Prostate gland (tissue), 2 donors: ENCODE results near the gene LSM12. TPM values are rescaled to one million over a fixed set of nuclear protein-coding genes. Genes with fewer than 3 reads are reported as not detected.

Source experiments
- DNase-seq: peaks from one replicate; pipeline ENCODE4 v3.0.0-alpha.2; 2019; ENCODE audit warnings: low spot score
- H3K27ac ChIP-seq, 2 donors: fragments of 200-600 bp; sonication (generic); 2 replicates each; pipeline ENCODE4 v1.5.1; 2017 to 2019
- H3K27me3 ChIP-seq: fragments of 200-600 bp; sonication (generic); replicated peaks from 2 replicates; pipeline ENCODE4 v1.5.1; 2019; ENCODE audit not compliant: insufficient read depth
- H3K36me3 ChIP-seq, 2 donors: fragments of 200-600 bp; sonication (generic); 1 replicate in 1 of 2; 2 replicates in 1 of 2; pipeline versions ENCODE4 v1.5.1 to v1.8.1; 2017 to 2019
- H3K4me1 ChIP-seq: fragments of 200-600 bp; sonication (generic); replicated peaks from 2 replicates; pipeline ENCODE4 v1.5.1; 2019
- H3K4me3 ChIP-seq, 2 donors: fragments of 200-600 bp; sonication (generic); 2 replicates each; pipeline ENCODE4 v1.5.1; 2017 to 2019
- H3K9me3 ChIP-seq: fragments of 200-600 bp; sonication (generic); 2 replicates; pipeline ENCODE4 v1.5.1; 2017
- CTCF ChIP-seq, 4 experiments: fragments of 200-600 bp in 2 of 4; fragments of 450-650 bp in 2 of 4; sonication (generic) in 2 of 4; IDR thresholded peaks; 1 replicate in 3 of 4; 2 replicates in 1 of 4; pipeline ENCODE4 v1.5.1; 2016 to 2019; ENCODE audit warnings: antibody characterized with exemption in 4 of 4, mild to moderate bottlenecking in 2 of 4, moderate library complexity in 2 of 4
- POLR2A ChIP-seq: fragments of 450-650 bp; IDR thresholded peaks from one replicate; pipeline ENCODE4 v1.6.1; 2016; ENCODE audit warnings: antibody characterized with exemption, mild to moderate bottlenecking
- POLR2AphosphoS5 ChIP-seq: sonication (generic); formaldehyde crosslinking; IDR thresholded peaks from one replicate; pipeline ENCODE4 v1.6.1; 2017; ENCODE audit warnings: antibody characterized with exemption
- WGBS: methylation state at CpG from one replicate; pipeline ENCODE4 v1.1.5; 2018; 5-methylcytosine and 5-hydroxymethylcytosine counted together
- intact Hi-C: fragments of 100-400 bp; cut with DNase I; formaldehyde crosslinking; loops from one replicate; pipeline ENCODE4 v1.14.2; 2022
- total RNA-seq, 2 donors: library from RNA; depleted of rRNA; stranded (reverse); fragments of >200 nt; gene quantifications; one replicate each; pipeline ENCODE4 v1.1.0, GENCODE V29; 2016

LSM12 gene
- total RNA-seq, 2 donors from 2014 or later, result 30.0 to 45.2 TPM

GRCh38 chr17:44069974-44070454 is 3.5 kb upstream of the LSM12 start:
- 12% methylated on average over 7 of the region's 7 CpGs for WGBS
- intact Hi-C loops, result loop anchor here (1.0 kb wide), 1 partner anchor 53 kb away; the partner anchor contains the start of gene HDAC5
- Histone ChIP-seq H3K9me3 (no peaks in the 10 kb centered on the region), H3K36me3 (no peaks in the 10 kb centered on the region), H3K4me3 (peak overlapping the region; percentile 52 to 75), H3K4me1 (peaks cover 14% of the 10 kb centered on the region), H3K27me3 (no peaks in the 10 kb centered on the region), H3K27ac (peak overlapping the region; percentile 85 to 89)
- DNase-seq, result no peak
- TF ChIP-seq CTCF (IDR thresholded peaks at IDR 0.05), result no peak
- no peak for TF ChIP-seq POLR2A
- no peak for TF ChIP-seq POLR2AphosphoS5

DNA sequence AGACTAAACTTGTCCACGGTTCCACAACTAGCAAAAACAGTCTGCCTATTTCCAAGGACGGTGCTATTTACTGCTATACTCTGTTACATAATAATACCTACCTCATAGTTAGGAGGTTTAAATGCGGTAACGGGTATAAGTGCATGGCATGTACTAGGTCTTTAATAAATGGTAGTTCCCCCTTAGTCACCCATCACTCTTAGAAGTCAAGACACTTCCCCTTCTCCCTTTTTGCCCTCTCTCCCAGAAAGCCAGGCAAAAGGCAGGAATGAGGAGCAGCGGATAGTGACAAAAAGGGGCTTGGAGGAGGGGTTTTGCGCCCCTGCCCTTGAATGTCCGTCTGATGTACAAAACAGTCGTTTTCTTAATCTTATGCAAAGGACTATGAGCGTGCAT is 1.1 kb upstream of the LSM12 start:
- intact Hi-C loops, result no loop called here
- H3K36me3 ChIP-seq, result no peaks in the 10 kb centered on the region
- H3K27ac ChIP-seq, result peak overlapping the region in 1 of 2 donors; percentile 93
- H3K4me3 ChIP-seq, result no peak overlapping the region
- no peak for TF ChIP-seq CTCF (IDR thresholded peaks at IDR 0.05)
- TF ChIP-seq POLR2A, result no peak
- TF ChIP-seq POLR2AphosphoS5, result no peak
- no peaks in the 10 kb centered on the region for H3K9me3 ChIP-seq
- no peak for DNase-seq
- 87% methylated on average over 9 of the region's 9 CpGs for WGBS
- H3K4me1 ChIP-seq, result peaks cover 14% of the 10 kb centered on the region
- no peaks in the 10 kb centered on the region for H3K27me3 ChIP-seq

GRCh38 chr17:44065668-44066203 is 735 bp downstream of the LSM12 start:
- Histone ChIP-seq H3K4me3 (peak overlapping the region; percentile 66 to 74), H3K9me3 (no peaks in the 10 kb centered on the region), H3K4me1 (peaks cover 8% of the 10 kb centered on the region), H3K27ac (peak overlapping the region; percentile 93), H3K36me3 (no peaks in the 10 kb centered on the region), H3K27me3 (no peaks in the 10 kb centered on the region)
- 1% methylated on average over 9 of the region's 9 CpGs for WGBS
- DNase-seq, result no peak
- no peak for TF ChIP-seq POLR2AphosphoS5
- intact Hi-C loops, result no loop called here

DNA sequence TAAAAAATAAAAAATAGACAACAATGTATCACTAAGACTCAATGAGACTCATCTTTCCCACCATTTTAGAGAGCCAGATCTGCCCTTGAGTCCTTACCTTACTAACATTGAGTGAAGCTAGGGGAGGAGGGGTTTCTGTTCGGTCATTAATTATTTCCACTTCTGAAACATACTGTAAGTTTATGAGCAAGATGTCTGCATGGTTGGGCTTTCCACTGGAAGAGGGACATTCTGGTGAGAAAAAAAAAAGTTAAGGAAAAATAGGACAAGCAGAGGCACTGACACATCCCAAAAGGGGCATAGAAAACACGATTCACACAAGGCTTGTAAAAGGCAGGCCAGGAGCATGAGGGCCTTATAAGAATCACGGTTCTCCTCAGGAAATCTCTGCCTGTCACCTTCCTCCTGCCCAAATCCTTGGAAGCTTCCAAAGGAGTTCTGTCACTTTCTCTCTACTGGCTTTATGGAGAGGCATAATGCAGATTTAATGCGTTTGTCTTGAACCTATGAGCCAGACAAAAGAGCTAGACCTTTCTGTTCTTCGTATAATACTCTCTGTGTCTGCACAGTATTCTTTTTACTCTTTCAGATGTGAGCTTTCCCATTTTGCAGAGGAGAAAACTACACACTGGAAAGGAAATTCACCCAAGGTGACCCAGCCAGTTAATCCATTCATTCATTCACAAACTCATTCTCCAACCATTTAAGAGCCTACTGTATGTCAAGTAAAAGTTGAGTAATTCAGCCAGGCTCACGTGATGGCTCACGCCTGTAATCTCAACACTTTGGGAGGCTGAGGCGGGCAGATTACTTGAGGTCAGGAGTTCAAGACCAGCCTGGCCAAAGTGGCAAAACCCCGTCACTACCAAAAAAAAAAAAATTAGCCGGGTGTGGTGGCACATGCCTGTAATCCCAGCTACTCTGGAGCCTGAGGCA is 2.5 kb downstream of the LSM12 start:
- 71% methylated on average over 10 of the region's 10 CpGs for WGBS
- Histone ChIP-seq H3K27me3 (no peaks in the 10 kb centered on the region), H3K9me3 (no peaks in the 10 kb centered on the region), H3K27ac (no peak overlapping the region), H3K4me1 (peaks cover 5% of the 10 kb centered on the region), H3K4me3 (no peak overlapping the region), H3K36me3 (no peaks in the 10 kb centered on the region)
- TF ChIP-seq CTCF (IDR thresholded peaks at IDR 0.05) (no peak), POLR2AphosphoS5 (no peak), POLR2A (no peak)
- intact Hi-C loops, result no loop called here
- no peak for DNase-seq

- Histone ChIP-seq H3K9me3 (no peaks in the 10 kb centered on the region), H3K27me3 (no peaks in the 10 kb centered on the region), H3K4me3 (no peak overlapping the region), H3K36me3 (peaks cover 0 to 6% of the 10 kb centered on the region in 2 donors), H3K27ac (no peak overlapping the region), H3K4me1 (peaks cover 5% of the 10 kb centered on the region)
- WGBS, result 92% methylated on average over 15 of the region's 15 CpGs
- no peak for TF ChIP-seq CTCF (IDR thresholded peaks at IDR 0.05)
- no peak for TF ChIP-seq POLR2A
- TF ChIP-seq POLR2AphosphoS5, result no peak
- DNase-seq, result no peak
- intact Hi-C loops, result no loop called here
These were observed 3.6 kb downstream of the LSM12 start for GRCh38 chr17:44062871-44063270.
